ENCODE measurements around the gene PAPPA.

PAPPA gene

DNA sequence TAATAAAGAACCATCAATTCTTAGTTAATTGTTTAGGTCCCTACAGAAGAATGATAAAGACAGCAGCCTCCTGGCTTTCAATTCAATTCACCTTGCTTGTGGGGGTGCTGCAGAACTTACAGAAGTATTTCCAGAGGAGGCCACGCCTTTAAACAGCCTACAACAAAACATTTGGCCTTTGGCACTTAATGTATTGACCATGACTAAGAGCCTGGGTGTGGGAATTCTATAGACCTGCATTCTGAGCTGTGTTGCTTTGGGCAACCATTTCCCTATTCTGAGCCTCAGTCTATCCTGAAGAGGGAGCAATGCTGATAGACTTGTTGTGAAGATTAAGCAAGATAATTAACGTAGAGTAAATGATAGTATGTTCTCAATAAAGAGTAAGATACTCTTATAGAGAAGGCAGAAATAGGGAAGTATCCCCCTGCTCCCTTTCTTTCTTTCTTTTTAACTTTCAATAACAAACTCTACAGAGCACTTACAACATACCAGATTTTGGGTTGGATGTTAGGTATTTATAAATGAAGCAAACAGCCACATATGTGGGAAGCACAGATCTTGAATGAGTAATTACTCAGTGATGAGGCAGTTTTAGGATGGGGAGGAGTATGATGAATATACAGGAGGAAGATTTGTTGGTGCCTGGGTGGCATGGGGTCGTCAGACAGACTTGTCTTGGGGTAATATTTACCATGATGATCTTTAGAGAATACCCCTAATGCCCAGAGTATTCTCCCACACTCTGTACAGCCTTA, 28.4 kb downstream of the PAPPA start:
- no peak overlapping the region for H3K4me3 ChIP-seq (ENCODE audit: low read depth, low read length)
- TF ChIP-seq POLR2A (IDR thresholded peaks at IDR 0.05; ENCODE audit: extremely low read depth, insufficient read length) (no peak), MAX (IDR thresholded peaks at IDR 0.05; ENCODE audit: low read depth, low read length) (no peak), MYC (IDR thresholded peaks at IDR 0.05; ENCODE audit: low read depth, low read length) (no peak)
- TF ChIP-seq, protein P1, sequence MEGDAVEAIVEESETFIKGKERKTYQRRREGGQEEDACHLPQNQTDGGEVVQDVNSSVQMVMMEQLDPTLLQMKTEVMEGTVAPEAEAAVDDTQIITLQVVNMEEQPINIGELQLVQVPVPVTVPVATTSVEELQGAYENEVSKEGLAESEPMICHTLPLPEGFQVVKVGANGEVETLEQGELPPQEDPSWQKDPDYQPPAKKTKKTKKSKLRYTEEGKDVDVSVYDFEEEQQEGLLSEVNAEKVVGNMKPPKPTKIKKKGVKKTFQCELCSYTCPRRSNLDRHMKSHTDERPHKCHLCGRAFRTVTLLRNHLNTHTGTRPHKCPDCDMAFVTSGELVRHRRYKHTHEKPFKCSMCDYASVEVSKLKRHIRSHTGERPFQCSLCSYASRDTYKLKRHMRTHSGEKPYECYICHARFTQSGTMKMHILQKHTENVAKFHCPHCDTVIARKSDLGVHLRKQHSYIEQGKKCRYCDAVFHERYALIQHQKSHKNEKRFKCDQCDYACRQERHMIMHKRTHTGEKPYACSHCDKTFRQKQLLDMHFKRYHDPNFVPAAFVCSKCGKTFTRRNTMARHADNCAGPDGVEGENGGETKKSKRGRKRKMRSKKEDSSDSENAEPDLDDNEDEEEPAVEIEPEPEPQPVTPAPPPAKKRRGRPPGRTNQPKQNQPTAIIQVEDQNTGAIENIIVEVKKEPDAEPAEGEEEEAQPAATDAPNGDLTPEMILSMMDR (IDR thresholded peaks at IDR 0.05; ENCODE audit: low read depth, low read length): no peak
- no peak for DNase-seq (ENCODE audit: low read depth)

DNA sequence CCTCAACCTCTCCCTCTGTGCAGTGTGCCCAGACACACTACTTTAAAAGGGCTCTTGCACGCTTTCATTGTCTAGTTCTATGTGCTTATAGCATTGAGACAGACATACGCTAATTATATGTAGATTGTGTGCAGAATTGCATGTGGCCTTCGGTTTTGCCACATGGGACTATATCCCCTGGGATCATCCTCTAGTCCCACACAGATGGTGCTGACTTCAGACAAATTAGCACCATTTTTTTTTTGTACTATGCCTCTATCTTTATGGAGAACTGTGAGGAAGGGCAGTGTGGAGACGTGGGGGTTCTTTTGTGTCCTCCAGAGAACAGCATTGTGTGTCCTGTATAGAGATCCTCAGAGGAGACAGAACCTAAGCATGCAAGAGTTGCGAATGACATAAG, 29.3 kb downstream of the PAPPA start:
- DNase-seq (ENCODE audit: low read depth): no peak
- no peak overlapping the region for H3K4me3 ChIP-seq (ENCODE audit: low read depth, low read length)
- TF ChIP-seq MYC (IDR thresholded peaks at IDR 0.05; ENCODE audit: low read depth, low read length) (no peak), MAX (IDR thresholded peaks at IDR 0.05; ENCODE audit: low read depth, low read length) (no peak), POLR2A (IDR thresholded peaks at IDR 0.05; ENCODE audit: extremely low read depth, insufficient read length) (no peak)
- TF ChIP-seq, protein P1 (IDR thresholded peaks at IDR 0.05; ENCODE audit: low read depth, low read length): no peak

GRCh38 chr9:116187570-116188170, 34.1 kb downstream of the PAPPA start:
- TF ChIP-seq POLR2A (IDR thresholded peaks at IDR 0.05; ENCODE audit: extremely low read depth, insufficient read length): no peak
- no peak for TF ChIP-seq MAX (IDR thresholded peaks at IDR 0.05; ENCODE audit: low read depth, low read length)
- no peak for TF ChIP-seq MYC (IDR thresholded peaks at IDR 0.05; ENCODE audit: low read depth, low read length)
- TF ChIP-seq, protein P1 (IDR thresholded peaks at IDR 0.05; ENCODE audit: low read depth, low read length): no peak
- no peak for DNase-seq (ENCODE audit: low read depth)
- no peak overlapping the region for H3K4me3 ChIP-seq (ENCODE audit: low read depth, low read length)

- DNase-seq (ENCODE audit: low read depth): no peak
- H3K4me3 ChIP-seq (ENCODE audit: low read depth, low read length): no peak overlapping the region
- TF ChIP-seq, protein P1 (IDR thresholded peaks at IDR 0.05; ENCODE audit: low read depth, low read length): no peak
- no peak for TF ChIP-seq MAX (IDR thresholded peaks at IDR 0.05; ENCODE audit: low read depth, low read length)
- no peak for TF ChIP-seq POLR2A (IDR thresholded peaks at IDR 0.05; ENCODE audit: extremely low read depth, insufficient read length)
- TF ChIP-seq MYC (IDR thresholded peaks at IDR 0.05; ENCODE audit: low read depth, low read length): no peak
Observed at GRCh38 chr9:116189683-116190082, 36.1 kb downstream of the PAPPA start.

- H3K4me3 ChIP-seq (ENCODE audit: low read depth, low read length): no peak overlapping the region
- TF ChIP-seq, protein P1 (IDR thresholded peaks at IDR 0.05; ENCODE audit: low read depth, low read length): no peak
- no peak for TF ChIP-seq MYC (IDR thresholded peaks at IDR 0.05; ENCODE audit: low read depth, low read length)
- TF ChIP-seq POLR2A (IDR thresholded peaks at IDR 0.05; ENCODE audit: extremely low read depth, insufficient read length): no peak
- TF ChIP-seq MAX (IDR thresholded peaks at IDR 0.05; ENCODE audit: low read depth, low read length): no peak
- no peak for DNase-seq (ENCODE audit: low read depth)
Observed at GRCh38 chr9:116190637-116191396, 37.2 kb downstream of the PAPPA start.
